HUES48 (cell line): ENCODE results near the gene CENPE.

Experiments used
- H3K27ac ChIP-seq: one replicate; pipeline ENCODE4 v1.7.0; 2013; ENCODE audit warnings: low read depth, low read length, inconsistent platforms
- H3K27me3 ChIP-seq: 2 replicates; pipeline ENCODE4 v1.6.1; 2013; ENCODE audit warnings: mild to moderate bottlenecking, low read length; ENCODE audit not compliant: control insufficient read depth, insufficient read depth
- H3K36me3 ChIP-seq: 2 replicates; pipeline ENCODE4 v1.6.1; 2013; ENCODE audit warnings: low read length; ENCODE audit not compliant: control insufficient read depth, insufficient read depth
- H3K4me1 ChIP-seq: 2 replicates; pipeline ENCODE4 v1.6.1; 2013; ENCODE audit warnings: mild to moderate bottlenecking, low read length; ENCODE audit not compliant: control insufficient read depth, insufficient read depth
- H3K4me3 ChIP-seq: 2 replicates; pipeline ENCODE4 v1.5.1; 2013; ENCODE audit warnings: mild to moderate bottlenecking, low read depth, low read length
- H3K9ac ChIP-seq: 2 replicates; pipeline ENCODE4 v1.6.1; 2013; ENCODE audit warnings: mild to moderate bottlenecking, low read depth, low read length, moderate library complexity
- H3K9me3 ChIP-seq: 2 replicates; pipeline ENCODE4 v1.6.1; 2013; ENCODE audit warnings: low read length; ENCODE audit not compliant: control insufficient read depth, insufficient read depth

The CENPE gene

GRCh38 chr4:103098756-103099440 lies 99.2 kb downstream of the CENPE start:
- H3K36me3 ChIP-seq, result no peaks in the 10 kb centered on the region
- H3K4me1 ChIP-seq, result peaks cover 4% of the 10 kb centered on the region; the same call in 1 of the 2 replicates
- H3K27ac ChIP-seq, result no peak overlapping the region
- peak overlapping the region; percentile 77 for H3K4me3 ChIP-seq
- peak overlapping the region; percentile 75 for H3K9ac ChIP-seq
- H3K27me3 ChIP-seq, result no peaks in the 10 kb centered on the region
- H3K9me3 ChIP-seq, result no peaks in the 10 kb centered on the region

DNA sequence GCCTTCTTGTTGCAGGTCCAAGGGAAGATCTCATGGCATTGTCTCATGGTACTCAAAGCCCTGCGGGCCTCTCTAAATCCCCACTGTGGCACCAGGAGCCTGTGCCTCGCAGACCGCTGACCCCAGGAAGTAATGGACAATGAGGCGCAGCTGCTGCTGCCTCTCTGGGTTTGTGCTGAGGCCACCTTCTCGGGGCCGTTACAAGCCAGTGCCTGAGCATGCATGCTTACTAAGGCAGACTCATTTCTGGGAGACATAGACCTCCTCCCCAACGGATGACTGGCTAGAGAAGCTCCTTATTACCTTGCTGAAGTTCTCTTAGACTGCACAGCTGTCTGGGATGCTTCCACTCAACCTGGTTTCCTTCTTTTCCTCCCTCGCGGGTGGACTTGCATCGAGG lies 99.8 kb downstream of the CENPE start:
- Histone ChIP-seq H3K9ac (no peak overlapping the region), H3K4me1 (peaks cover 4% of the 10 kb centered on the region; the same call in 1 of the 2 replicates), H3K27ac (no peak overlapping the region), H3K4me3 (no peak overlapping the region), H3K9me3 (no peaks in the 10 kb centered on the region), H3K36me3 (no peaks in the 10 kb centered on the region; the same call in 1 of the 2 replicates), H3K27me3 (no peaks in the 10 kb centered on the region)

DNA sequence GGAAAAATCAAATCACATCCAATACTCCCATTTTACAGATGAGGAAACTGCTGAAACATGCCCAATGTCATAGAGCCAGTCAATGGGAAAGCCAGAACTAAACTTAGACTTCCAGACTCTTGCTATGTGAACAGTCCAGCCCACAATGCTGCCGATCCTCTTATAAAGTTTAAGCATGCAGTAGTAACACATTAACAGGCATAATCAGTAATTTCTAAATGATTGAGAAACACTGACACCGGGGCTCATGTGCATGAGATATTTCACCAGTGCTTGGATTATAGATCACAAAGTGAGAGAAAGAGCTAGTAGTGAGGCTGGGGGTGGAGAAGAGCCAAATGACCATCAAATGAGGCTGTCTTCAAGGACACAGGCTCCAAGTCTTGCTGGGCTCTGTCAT lies 101.0 kb downstream of the CENPE start:
- Histone ChIP-seq H3K36me3 (peaks cover 7% of the 10 kb centered on the region), H3K27me3 (no peaks in the 10 kb centered on the region), H3K4me1 (peaks cover 4% of the 10 kb centered on the region; the same call in 1 of the 2 replicates), H3K9ac (no peak overlapping the region), H3K9me3 (no peaks in the 10 kb centered on the region), H3K4me3 (no peak overlapping the region), H3K27ac (no peak overlapping the region)

DNA sequence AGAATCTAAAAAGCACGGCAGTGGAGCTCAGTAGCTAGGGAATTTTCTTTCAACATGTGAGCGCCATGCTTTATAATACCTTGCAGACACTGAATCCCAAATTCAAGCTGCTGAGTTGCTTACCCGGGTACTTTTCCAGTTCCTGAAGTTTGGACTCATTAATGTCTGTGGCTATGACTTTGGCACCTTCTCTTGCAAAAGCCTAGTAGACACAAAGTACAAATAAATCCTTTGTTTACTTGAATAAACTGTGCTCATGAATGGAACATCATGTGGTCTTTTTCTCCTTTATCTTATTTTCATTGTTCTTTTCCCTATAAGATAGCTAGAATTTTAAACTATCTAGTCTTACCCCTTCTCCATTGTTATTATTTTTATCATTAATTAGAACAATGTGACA lies 103.1 kb downstream of the CENPE start:
- Histone ChIP-seq H3K9me3 (no peaks in the 10 kb centered on the region), H3K27me3 (no peaks in the 10 kb centered on the region), H3K4me3 (no peak overlapping the region), H3K36me3 (peaks cover 21% of the 10 kb centered on the region), H3K27ac (no peak overlapping the region), H3K4me1 (peaks cover 4% of the 10 kb centered on the region; the same call in 1 of the 2 replicates), H3K9ac (no peak overlapping the region)

DNA sequence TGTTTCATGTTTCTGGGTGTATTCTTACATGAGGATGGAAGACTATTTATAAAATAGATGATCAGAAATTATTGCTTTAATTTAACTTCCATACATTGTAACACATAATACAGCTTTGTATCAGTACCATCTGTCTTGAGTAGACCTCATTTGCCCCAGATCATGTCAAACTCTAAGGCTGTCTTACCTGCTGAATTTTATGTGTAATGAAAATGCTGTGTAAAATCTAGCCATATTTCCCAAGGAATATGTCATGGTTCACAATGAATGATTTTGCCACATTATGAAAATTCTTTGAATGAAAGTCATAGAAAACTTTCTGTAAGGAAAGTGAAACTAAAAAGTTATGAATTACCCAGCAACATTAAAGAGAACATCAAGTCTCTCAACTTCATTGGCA lies 105.9 kb downstream of the CENPE start:
- H3K36me3 ChIP-seq, result peaks cover 48% of the 10 kb centered on the region

DNA sequence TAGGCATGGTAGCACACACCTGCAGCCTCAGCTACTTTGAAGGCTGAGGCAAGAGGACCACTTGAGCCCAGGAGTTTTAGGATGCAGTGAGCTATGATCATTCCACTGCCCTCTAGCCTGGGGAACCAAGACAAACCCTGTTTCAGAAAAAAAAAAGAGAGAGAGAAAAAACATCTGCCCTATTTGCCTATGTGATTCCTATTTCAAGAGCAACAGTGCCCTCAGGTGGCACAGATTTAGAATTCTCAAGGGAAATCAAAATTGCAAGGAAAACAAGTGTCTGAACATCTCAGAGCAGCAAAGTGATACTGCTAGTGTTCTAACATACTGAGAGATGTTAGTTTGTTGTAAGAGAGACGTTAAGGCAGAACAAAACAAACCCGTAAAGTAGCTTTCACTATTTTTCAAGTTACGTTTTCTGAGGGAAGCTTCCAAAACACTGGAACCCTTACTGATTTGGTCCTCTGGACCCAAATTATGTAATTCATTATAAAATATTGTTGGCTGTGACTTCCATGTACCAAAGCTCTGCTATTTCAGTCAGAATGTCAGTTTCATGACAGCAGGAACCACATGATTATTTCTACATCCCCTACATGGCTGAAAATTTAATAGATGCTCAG lies 106.4 kb downstream of the CENPE start:
- H3K36me3 ChIP-seq, result peaks cover 52% of the 10 kb centered on the region
- no peak overlapping the region for H3K27ac ChIP-seq
- H3K9me3 ChIP-seq, result no peaks in the 10 kb centered on the region
- no peak overlapping the region for H3K9ac ChIP-seq
- no peaks in the 10 kb centered on the region for H3K27me3 ChIP-seq
- no peaks in the 10 kb centered on the region for H3K4me1 ChIP-seq
- H3K4me3 ChIP-seq, result no peak overlapping the region

More for the DNA sequence above, 105.9 kb downstream of the CENPE start:
- Histone ChIP-seq H3K27me3 (no peaks in the 10 kb centered on the region), H3K27ac (no peak overlapping the region), H3K9ac (no peak overlapping the region), H3K4me3 (no peak overlapping the region), H3K9me3 (no peaks in the 10 kb centered on the region), H3K4me1 (no peaks in the 10 kb centered on the region)

GRCh38 chr4:103089481-103089880 lies 108.7 kb downstream of the CENPE start:
- peaks cover 70% of the 10 kb centered on the region for H3K36me3 ChIP-seq
- no peaks in the 10 kb centered on the region for H3K27me3 ChIP-seq
- no peaks in the 10 kb centered on the region for H3K9me3 ChIP-seq
- H3K4me3 ChIP-seq, result no peak overlapping the region
- H3K27ac ChIP-seq, result no peak overlapping the region
- no peak overlapping the region for H3K9ac ChIP-seq
- no peaks in the 10 kb centered on the region for H3K4me1 ChIP-seq

DNA sequence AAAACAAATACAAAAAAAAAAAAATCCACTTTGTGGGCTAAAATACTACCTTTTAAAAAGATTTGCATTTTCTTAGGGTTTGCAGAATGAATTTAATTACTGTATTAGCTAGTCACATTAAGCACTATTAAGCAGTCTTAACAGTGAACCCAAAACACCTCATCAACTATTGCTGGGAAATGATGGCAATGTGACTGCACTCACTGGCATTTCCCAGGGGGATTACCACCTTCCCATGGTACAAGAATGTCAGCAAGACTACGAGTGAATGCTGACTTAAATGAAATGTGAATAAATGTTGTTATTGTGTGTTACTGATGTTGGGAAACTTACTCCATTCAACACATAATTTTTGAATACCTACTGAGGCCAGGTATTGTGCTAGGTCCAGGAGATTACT lies 111.6 kb downstream of the CENPE start:
- no peak overlapping the region for H3K9ac ChIP-seq
- H3K27ac ChIP-seq, result no peak overlapping the region
- no peak overlapping the region for H3K4me3 ChIP-seq
- H3K27me3 ChIP-seq, result no peaks in the 10 kb centered on the region
- H3K36me3 ChIP-seq, result peaks cover 67% of the 10 kb centered on the region
- no peaks in the 10 kb centered on the region for H3K4me1 ChIP-seq
- no peaks in the 10 kb centered on the region for H3K9me3 ChIP-seq

DNA sequence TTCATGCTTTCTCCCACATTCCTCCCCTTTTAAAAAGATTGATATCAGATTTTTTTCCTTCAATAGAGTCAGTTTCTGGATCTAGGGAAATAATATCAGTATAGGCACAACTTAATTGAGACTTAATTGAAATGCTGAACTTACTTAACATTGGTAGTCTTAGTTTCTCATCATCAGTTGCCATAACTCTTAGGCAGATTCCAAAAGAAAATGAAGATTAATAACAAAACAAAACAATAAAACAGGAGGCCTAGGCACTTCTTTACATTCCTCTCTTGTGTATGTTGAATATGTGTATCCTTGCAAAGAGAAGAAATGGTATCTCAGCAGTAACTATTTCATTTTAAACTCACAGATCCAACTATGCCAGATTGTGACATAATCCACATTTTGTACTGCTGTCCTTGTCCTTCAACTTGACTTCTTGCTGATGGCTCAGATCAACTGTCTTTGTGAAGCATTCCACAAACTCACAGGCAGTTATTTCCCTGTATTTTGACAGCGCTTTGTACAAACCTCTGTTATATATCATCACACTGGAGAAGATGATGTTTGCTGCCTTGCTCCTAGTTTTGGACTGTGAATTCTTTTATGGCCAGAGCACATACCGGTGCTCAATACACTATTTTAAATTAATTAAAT lies 112.5 kb downstream of the CENPE start:
- no peak overlapping the region for H3K27ac ChIP-seq
- no peaks in the 10 kb centered on the region for H3K9me3 ChIP-seq
- H3K27me3 ChIP-seq, result no peaks in the 10 kb centered on the region
- peaks cover 68% of the 10 kb centered on the region for H3K36me3 ChIP-seq
- H3K4me1 ChIP-seq, result no peaks in the 10 kb centered on the region
- no peak overlapping the region for H3K4me3 ChIP-seq
- no peak overlapping the region for H3K9ac ChIP-seq

- no peaks in the 10 kb centered on the region for H3K9me3 ChIP-seq
- H3K4me3 ChIP-seq, result no peak overlapping the region
- no peaks in the 10 kb centered on the region for H3K4me1 ChIP-seq
- no peak overlapping the region for H3K9ac ChIP-seq
- no peak overlapping the region for H3K27ac ChIP-seq
- H3K27me3 ChIP-seq, result peaks cover 34% of the 10 kb centered on the region
- peaks cover 19% of the 10 kb centered on the region; the same call in 1 of the 2 replicates for H3K36me3 ChIP-seq
Observed at GRCh38 chr4:103079621-103080020, 118.5 kb downstream of the CENPE start.

- peak within 1 kb of the TSS; percentile 32 for H3K27ac ChIP-seq
- peak within 1 kb of the TSS; percentile 82 for H3K4me3 ChIP-seq
- peaks cover 35% of the 10 kb centered on the region for H3K27me3 ChIP-seq
- peak within 1 kb of the TSS; percentile 78 for H3K9ac ChIP-seq
- H3K9me3 ChIP-seq, result no peaks in the 10 kb centered on the region
- H3K4me1 ChIP-seq, result no peaks in the 10 kb centered on the region
- H3K36me3 ChIP-seq, result peaks cover 14% of the 10 kb centered on the region; the same call in 1 of the 2 replicates
Observed at GRCh38 chr4:103076747-103077347, 121.3 kb downstream of the CENPE start, which contains the start of gene SLC9B2. Gene SLC9B2 (minus strand): TSS chr4:103076761. CDS start chr4:103067550, 9,211 bp downstream.
